AG04449 (cell line): ENCODE measurements around the gene NCK1.
A peak's percentile ranks its signal among the peaks of the same experiment; 100 is the strongest.

Source experiments
- CTCF ChIA-PET: fragments of 350-600 bp; formaldehyde crosslinking; extraction: SDS; loops from one replicate; lab custom pipeline; 2021; ENCODE audit warnings: antibody characterized with exemption; lab: Yijun Ruan, JAX
- POLR2A ChIA-PET: fragments of 400-600, 350-600 bp; formaldehyde crosslinking; extraction: SDS; loops from one replicate; lab custom pipeline; 2020; ENCODE audit warnings: antibody characterized with exemption, inconsistent platforms; lab: Yijun Ruan, JAX
- DNase-seq: peaks from one replicate; pipeline ENCODE4 v3.0.0-alpha.2; 2010; ENCODE audit warnings: low read depth, low spot score
- H3K4me3 ChIP-seq: 2 replicates; pipeline ENCODE4 v1.5.1; 2011; ENCODE audit warnings: low read depth, mild to moderate bottlenecking, control low read depth, low read length
- CTCF ChIP-seq: IDR thresholded peaks from one replicate; pipeline ENCODE4 v1.5.1; 2011; ENCODE audit warnings: mild to moderate bottlenecking, moderate library complexity, low read length, control low read depth, inconsistent platforms; ENCODE audit not compliant: insufficient read depth; ENCODE audit errors: missing control alignments

The NCK1 gene

DNA sequence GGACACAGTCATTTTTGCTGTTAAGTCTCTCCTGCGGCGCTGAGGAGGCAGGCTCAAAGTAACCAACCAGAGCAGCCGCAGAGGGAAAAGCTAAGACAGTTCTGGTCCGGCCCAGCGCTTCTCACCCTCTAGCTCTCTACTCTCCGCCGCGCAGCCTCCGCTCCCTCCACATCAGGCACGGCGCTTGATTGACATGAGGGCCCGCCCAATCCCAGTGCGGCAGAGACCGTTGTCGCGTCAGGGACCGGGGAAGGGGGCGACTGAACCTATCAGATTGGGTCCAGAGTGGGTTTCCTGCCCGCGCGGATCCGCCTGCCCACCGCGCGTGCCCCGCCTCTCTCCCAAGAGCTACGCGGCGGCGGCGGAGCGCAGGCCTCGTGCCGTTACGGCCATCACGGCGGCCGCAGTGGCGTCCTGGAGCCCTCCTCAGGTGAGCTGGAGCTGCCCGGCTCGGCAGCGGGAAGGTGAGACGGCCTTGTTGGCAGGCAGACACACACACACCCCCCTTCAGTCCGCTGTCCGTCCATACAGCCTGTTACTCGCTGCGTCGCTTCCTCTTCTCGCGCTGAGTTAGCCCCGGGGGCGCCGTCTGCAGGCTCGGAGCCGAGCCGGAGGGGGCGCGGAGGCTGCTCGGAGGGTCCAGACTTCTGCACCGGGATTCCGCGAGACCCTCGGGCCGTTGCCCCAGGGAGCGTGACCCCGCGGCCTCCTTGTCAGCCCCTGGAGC, at the start of gene NCK1:
TSS of gene NCK1 (plus strand) at position 319 of the 727 bp plus-strand sequence. CDS start 65,794 bp downstream, outside the sequence.
- H3K4me3 ChIP-seq = peak within 1 kb of the TSS; percentile 92
- peak; percentile 87 for DNase-seq
- ChIA-PET POLR2A (interaction anchor here (0.6 to 2.5 kb wide), 11 partner anchors 9 to 512 kb away, joined by 3 to 16 read pairs (median 3); partner anchors contain the start of genes IL20RB and STAG1), CTCF (interaction anchor here (1.0 to 4.1 kb wide), 5 partner anchors 110 to 787 kb away, joined by 3 to 20 read pairs (median 6); partner anchors contain the start of gene STAG1)
- no peak for TF ChIP-seq CTCF

DNA sequence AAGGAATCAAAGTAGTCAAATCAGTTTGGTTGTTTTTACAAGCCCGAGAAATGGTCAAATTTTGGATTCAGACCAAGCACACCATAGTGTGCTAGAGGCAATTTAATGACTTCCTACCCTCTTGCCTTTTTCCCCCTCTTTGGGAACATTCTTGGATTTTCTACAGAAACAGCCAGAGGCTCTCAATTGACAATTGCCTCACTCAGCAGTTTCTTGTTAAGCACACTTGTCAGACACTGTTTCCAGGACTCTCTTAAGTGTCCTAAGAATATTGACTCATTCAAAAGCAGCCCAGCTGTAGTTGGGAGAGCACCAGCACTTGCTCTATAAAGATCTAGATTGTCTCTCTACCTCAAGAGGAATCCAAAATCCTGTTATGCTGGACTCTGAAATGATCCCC, 44.6 kb upstream of the NCK1 start:
- ChIA-PET POLR2A (interaction anchor here (1.2 kb wide), 1 partner anchor 65 kb away, joined by 3 read pairs; the partner anchor contains the start of gene STAG1), CTCF (interaction anchor here (0.9 to 1.0 kb wide), 2 partner anchors 58 to 196 kb away, joined by 3 to 4 read pairs; no protein-coding TSS in a partner anchor)
- TF ChIP-seq CTCF = no peak
- no peak for DNase-seq
- H3K4me3 ChIP-seq = no peak overlapping the region

- DNase-seq = no peak
- ChIA-PET POLR2A (no interaction called here), CTCF (interaction anchor here (1.0 kb wide), 1 partner anchor 196 kb away, joined by 3 read pairs; no protein-coding TSS in a partner anchor)
These were observed 43.7 kb upstream of the NCK1 start for GRCh38 chr3:136818191-136818768.

DNA sequence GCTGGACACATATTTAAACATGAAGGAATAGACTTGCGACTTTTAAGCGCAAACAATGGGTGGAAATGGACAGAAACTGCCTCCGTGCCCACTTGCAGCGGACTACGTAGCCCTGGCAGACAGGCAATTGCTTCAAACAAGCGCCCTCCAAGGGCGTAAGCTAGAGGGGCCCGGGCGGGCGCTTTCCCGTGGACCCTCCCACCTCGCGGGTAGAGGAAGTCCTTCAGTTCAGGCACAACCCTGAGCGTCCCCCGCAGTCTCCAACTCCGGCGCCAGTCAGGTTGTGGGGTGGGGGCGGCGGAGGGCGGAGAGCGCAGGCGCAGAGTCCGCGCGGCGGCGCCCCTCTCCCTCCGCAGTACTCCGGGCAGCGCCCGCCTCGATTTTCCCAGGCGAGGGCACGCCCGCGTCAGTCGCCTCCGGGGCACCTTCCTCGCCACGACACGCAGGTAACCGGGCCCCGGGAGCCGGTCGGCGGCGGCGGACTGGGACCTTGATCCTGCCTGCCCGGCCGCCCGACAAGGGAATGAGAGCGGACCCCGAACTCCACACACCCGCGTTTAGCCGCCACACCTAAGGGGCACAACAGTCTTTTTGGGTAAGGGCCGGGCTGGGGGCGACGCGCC, 43.1 kb upstream of the NCK1 start, which contains the start of gene SLC35G2:
TSS of gene SLC35G2 (plus strand) at position 358 of the 623 bp plus-strand sequence. CDS start 35,335 bp downstream, outside the sequence.
- CTCF ChIA-PET = interaction anchor here (1.0 kb wide), 1 partner anchor 195 kb away, joined by 3 read pairs; no protein-coding TSS in a partner anchor
- DNase-seq = no peak

More at GRCh38 chr3:136818191-136818768, 43.7 kb upstream of the NCK1 start:
- TF ChIP-seq CTCF = no peak
- H3K4me3 ChIP-seq = peak overlapping the region; percentile 74

DNA sequence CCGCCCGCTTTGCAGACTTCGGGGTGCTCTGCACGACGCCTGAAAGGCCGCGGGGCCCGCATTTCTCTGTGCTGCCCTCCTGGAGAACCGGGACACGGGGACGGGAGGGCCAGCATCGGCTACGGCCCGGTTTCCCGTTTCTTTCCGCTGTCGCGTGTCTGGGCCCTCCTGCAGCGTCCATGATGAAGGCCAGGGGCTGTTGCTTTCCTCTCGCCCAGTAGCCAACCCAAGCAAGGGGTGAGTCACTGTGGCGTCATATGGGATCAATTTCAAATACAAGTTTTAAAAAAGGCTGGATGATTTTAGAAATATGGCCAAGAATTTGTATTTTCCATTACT, 42.6 kb upstream of the NCK1 start:
- CTCF ChIA-PET = interaction anchor here (1.0 kb wide), 1 partner anchor 195 kb away, joined by 3 read pairs; no protein-coding TSS in a partner anchor
- TF ChIP-seq CTCF = no peak
- H3K4me3 ChIP-seq = peak overlapping the region; percentile 74
- POLR2A ChIA-PET = no interaction called here
- no peak for DNase-seq

More for the DNA sequence above, 43.1 kb upstream of the NCK1 start, which contains the start of gene SLC35G2:
- peak within 1 kb of the TSS; percentile 74 for H3K4me3 ChIP-seq
- no peak for TF ChIP-seq CTCF
- POLR2A ChIA-PET = no interaction called here
